HG03521 (cell line): ENCODE results near the gene FAM217A.
"Not testable (repeated sequence)": the region's sequence is repeated elsewhere in the genome, so short reads cannot be mapped to it uniquely, and the experiment has no call there.

Experiments used
- ATAC-seq: cut with Tn5 transposase; IDR thresholded peaks from one replicate; pipeline ENCODE4 v1.9.1; 2021; ENCODE audit warnings: mild to moderate bottlenecking, moderate library complexity; ENCODE audit not compliant: unreplicated experiment

Gene FAM217A, protein sequence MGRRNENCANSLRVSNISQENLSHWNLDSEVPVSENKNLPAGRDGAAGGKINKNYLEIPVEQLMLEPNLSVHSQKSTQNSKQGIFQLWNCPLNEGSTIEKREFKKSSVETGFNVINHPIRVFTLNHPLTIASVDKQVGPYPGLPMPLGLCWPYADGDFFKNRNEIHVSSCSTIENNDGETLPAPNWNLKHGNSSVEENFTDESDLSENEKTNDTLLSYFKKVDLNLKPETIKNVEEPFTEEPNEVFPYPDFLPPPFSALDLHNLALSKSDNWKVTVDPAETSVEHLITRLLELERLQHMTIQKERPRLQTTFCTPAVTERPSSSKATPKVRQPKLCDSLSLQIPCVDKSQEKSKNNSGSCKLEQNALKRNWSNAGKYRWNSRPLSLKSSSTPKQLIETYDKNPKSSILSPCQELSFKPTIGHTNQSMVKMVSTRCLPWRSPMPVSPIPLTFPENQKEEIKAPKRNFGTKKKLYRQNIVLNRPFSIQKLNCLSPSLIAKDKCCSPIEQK

DNA sequence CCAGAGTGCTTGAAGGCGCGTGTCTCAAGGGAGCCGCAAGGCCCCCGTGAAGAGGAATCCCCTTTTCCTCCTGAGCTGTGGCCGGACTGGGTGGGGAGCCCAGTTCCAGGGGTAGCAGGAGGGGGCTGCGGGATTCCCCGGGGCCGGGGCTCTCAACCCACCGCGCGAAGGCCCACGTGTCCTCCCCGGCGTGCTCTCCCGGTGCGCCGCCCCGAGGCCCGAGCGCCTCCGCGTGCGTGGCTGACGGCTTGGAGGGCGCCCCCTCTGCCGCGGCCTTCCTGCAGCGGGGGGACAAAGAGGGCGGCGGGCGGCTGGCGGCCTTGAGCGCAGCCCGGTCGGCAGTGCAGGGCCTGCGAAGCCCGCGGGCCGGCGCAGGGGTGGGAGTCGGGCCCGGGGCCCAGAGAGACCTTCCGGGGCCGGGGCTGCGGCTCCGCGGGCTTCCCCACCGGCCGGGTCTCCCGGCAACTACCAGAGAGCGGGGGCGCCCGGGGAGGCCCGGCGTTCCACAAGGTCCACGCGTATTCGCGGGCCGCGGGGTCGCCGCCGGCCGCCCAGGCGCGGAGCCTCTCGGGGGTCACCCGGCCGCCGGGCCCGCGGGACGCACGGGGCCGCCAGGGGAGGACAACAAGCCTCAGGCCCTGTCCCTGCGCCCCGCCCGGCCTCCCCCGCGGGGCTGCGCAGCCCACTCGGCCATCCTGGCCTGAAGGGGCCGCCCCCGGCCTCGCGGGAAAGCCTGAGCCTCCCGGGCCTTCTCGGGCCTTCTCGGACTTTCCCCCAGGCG, at the start of gene FAM217A:
Gene FAM217A (minus strand): TSS at position 447 of the 781 bp plus-strand sequence. CDS start 1,723 bp downstream, outside the sequence.
- no peak for ATAC-seq

- no peak for ATAC-seq
Observed at GRCh38 chr6:4128072-4128471, 49.1 kb upstream of the FAM217A start.

DNA sequence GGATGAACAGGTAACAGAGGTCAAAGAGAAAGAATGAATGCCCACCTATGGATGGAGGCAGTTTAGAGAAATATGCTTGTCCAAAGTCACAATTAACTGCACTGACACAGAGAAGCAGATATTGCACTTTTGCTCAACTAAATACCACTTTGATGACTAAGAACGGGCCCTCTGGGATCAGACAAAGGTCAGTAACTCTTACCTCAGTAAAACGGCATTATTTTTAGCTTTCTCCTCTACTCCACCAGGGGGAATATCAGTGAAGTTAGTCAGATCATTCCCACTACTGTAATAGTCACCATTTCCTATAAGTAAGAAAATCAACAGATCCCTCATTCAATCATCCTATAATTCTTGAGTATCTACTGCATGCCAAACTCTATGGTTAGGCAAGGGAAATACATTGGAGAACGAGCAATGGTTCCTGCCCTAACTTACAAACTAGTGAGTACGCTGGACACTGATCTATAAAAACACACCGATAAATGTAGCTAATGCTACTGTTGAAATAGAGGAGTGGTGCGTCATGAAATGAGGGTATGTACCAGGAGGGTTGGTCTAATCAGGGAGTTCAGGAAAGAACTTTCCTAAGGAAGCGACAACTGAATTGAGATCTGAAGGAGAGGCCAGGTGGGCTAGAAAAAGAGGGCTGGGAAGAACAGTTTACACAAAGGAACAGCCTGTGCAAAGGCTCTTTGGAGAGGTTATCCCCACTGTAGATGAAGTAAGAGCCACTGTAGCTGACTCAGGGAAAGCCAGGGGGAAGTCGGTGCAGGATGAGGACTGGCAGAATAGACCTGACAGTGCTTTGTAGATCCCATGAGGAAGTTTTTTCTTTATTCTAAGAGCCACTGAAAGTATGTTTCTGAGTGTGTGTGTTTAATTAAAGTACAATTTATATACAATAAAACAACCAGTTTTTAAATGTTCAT, 47.3 kb upstream of the FAM217A start:
- ATAC-seq, result no peak

DNA sequence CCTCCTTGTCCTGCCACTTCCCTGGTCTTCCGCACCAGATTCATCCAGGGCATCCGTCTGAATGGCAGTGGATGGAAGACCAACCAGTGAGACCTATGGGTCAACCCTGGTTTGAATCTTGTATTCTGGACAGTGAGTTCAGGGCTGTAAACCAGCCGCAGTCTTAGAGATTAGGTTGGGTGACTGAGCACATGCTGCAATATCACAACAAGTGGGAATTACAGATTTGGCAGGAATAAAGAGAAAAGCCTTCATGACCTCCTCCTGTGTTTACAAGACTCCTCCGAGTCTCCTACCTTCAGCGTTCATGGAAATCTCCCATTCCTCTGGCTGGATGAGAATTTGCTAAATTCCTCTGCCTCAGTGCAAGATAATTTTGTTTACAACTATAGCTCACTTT, 46.6 kb upstream of the FAM217A start:
- no peak for ATAC-seq

DNA sequence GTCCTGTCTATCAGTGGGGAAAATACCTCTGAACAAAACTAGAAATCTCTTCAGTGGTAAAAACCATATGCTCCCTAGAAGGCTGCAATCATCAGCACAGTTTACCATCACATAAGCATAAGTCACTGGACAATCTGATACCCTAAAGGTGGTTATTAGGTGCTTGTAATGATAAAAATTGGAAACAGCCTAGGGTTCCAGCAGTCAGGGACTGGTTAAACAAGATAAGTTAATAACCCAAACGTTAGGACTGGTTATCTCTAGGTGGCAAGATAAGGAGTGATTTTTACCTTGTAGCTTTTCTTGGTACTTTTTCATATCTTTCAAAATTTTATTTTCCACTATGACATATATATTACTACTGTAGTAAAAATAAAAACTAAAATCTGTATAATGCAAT, 45.4 kb upstream of the FAM217A start:
- no peak for ATAC-seq

GRCh38 chr6:4115741-4116140, 36.8 kb upstream of the FAM217A start:
- ATAC-seq, result no peak

DNA sequence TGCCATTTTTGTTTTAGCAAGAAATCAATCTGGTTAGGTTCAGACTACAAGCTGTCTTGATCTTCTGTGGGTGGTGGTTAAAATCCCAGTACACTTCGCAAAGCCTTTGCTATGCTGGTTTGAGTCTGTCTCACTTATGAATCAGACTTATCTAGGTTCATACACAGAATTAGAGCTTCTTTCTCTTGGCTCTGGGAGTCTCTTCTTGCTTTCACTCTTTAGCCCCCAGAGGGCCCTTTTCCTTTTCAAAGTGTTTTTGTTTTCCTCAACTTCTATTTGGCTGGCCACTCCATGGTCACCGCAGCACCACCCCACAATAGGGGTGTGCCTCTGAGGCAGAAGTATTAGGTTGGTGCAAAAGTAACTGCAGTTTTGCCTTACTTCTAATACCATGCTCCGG, 35.2 kb upstream of the FAM217A start:
- no peak for ATAC-seq

GRCh38 chr6:4113649-4114048, 34.7 kb upstream of the FAM217A start:
- no peak for ATAC-seq

DNA sequence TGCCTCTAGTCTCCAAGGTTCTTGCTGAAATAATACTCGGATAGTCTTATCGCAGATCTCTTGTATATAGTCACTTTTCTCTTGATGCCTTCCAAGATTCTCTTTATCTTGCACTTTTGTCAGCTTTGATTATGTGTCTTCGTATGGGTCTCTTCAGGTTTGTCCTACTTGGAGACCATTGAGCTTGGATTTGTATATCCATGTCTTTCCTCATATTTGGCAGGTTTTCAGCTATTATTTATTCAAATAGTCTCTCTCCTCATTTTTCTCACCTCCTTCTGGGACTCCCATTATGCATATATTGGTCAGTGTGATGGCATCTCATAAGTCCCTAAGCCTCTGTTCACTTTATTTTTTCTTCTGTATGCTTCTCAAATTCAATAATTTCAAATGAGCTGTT, 33.4 kb upstream of the FAM217A start:
- ATAC-seq, result no peak

DNA sequence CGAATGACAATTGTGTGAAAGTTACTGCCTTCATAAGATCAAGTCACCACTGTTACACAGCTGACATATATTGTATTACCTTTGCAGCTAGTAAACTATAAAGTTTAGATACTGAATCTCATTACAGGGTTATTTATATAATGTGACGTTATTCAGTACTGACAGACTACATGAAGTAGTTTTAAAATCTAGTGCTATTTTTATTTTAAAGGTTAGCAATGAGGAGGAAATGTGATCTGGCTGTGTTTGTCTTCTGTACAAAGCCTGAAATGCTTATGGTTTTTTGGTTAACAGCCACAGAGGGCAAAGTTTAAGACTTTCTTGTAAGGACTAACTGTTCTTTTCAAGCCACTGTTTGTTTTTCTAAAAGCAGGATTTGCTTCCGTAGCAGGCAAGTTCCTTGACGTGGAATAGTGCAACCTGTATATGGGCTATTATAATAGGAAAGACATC, 30.5 kb upstream of the FAM217A start:
- ATAC-seq, result not testable (repeated sequence)

- no peak for ATAC-seq
Observed at GRCh38 chr6:4108561-4109093, 29.7 kb upstream of the FAM217A start.

- ATAC-seq, result no peak
Observed at GRCh38 chr6:4107873-4108272, 28.9 kb upstream of the FAM217A start.

DNA sequence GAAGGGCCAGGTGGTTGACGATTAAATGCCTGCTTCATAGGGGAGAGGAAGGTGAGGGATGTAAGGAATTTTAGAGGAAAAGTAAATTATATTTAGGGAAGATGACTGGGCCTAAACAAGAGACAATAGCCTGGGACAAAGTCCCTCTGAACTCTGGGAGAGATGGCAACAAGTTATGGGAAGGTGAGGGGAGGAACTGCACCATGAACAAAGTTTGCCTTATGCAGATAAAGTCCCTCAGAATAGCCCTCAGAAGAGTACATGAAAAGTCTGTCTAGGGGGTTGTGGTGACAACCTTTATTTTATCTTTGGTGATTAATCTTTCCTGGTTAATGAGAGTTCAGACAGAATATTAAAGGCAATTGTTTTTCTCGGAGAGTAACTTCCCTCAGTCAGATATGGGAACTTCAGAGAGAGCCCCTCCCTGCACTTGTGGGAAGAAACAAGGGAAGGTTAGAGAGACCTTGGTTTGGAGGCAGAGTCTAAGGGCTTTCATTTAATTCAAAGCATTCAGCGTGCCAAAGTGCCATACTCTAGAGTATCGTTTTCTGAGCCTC, 27.1 kb upstream of the FAM217A start:
- ATAC-seq, result no peak

GRCh38 chr6:4103929-4104328, 25.0 kb upstream of the FAM217A start:
- no peak for ATAC-seq

DNA sequence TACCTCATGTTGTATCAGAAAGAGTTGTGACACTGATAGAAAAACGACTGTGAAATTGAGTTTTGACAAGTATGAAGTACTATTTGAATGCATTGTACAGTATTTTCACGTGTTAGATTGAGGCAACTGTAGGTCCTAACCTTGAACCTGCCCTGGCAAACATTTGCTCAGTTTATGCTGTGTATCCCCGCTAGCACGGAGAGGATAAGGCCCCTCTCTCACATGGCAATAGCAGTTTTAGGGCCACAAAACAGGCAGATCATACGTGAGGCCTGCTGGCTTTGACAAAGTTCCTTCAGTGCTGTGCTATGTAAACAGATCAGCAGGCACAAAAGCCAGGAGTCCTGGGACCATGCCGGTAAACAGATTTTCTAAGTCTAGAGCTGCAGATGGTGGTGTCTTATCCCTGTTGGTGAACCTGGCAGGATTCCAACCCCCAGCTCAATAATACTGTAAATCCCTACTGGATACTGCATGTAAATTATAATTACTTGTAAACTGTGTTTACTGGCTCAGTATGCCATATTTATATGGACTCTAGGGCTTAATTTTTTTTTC, 23.8 kb upstream of the FAM217A start:
- ATAC-seq, result no peak

DNA sequence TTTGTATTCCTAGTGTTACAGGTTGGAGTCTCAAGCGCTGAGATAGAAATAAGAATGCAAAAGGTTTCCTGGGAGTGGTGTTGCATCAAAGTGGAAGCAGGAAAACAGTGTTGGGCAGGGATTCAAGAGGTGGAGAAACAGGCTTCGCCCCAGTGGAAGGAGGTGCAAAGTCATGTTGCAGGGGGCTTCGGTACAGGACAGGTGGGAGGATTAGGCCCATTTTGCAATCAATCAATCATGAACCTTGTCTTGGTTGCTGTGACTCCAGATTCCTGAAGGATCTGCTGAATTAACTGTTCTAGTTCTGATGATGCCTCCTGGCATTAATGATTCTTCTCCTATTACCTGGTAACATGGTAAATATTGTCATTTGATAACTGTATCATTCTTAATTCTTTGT, 22.4 kb upstream of the FAM217A start:
- ATAC-seq, result no peak

GRCh38 chr6:4100655-4101054, 21.7 kb upstream of the FAM217A start:
- ATAC-seq, result no peak

- no peak for ATAC-seq
Observed at GRCh38 chr6:4093288-4093687, 14.4 kb upstream of the FAM217A start.

- no peak for ATAC-seq
Observed at GRCh38 chr6:4091941-4092340, 13.0 kb upstream of the FAM217A start.

GRCh38 chr6:4090043-4090442, 11.1 kb upstream of the FAM217A start:
- ATAC-seq, result not testable (repeated sequence)
